Fibroblast of skin of abdomen (primary cell): ENCODE measurements around the gene AJUBA. TPM values are rescaled to one million over a fixed set of nuclear protein-coding genes. Genes with fewer than 3 reads are reported as not detected.
"Not testable (repeated sequence)": the region's sequence is repeated elsewhere in the genome, so short reads cannot be mapped to it uniquely, and the experiment has no call there.

ENCODE experiments used
- DNase-seq: peaks from one replicate; pipeline ENCODE4 v3.0.0-alpha.2; 2013
- polyA plus RNA-seq, 2 experiments: library from polyadenylated mRNA; unstranded; fragments of 120-200 nt; gene quantifications; one replicate each; pipeline ENCODE4 v1.2.1, GENCODE V29; 2013; ENCODE audit not compliant: insufficient read length in 2 of 2

AJUBA gene
- 65.3 TPM for polyA plus RNA-seq (2013, experiment 1 of 2; ENCODE audit: insufficient read length)
- 66.6 TPM for polyA plus RNA-seq (2013, experiment 2 of 2; ENCODE audit: insufficient read length)

- DNase-seq: peak; percentile 97
These were observed at the start of gene AJUBA for GRCh38 chr14:22982477-22983245. Gene AJUBA (minus strand): TSS chr14:22982551. CDS start chr14:22982266, 285 bp downstream.

DNA sequence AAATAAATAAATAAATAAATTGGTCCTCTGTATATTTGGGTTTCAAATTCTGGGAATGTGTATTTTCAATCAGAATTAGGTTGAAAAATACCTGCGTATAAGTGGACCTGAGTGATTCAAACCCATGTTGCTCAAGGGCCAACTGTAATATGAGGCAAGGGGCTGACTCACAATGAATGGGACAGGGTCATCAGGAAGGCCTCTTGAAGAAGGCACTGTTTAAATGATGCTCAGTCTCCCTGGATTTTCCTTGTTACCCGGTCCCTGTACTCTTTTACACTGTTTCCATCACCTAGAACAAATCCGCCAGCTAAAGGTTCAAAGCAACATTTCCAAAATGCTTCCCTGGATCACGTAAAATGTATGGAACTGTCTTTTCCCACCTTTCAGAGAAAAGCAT is 48.6 kb upstream of the AJUBA start:
- no peak for DNase-seq

GRCh38 chr14:23028799-23029198 is 46.4 kb upstream of the AJUBA start:
- no peak for DNase-seq

- no peak for DNase-seq
These were observed 42.9 kb upstream of the AJUBA start for GRCh38 chr14:23025151-23025814.

- no peak for DNase-seq
These were observed 42.3 kb upstream of the AJUBA start for GRCh38 chr14:23024612-23025075.

GRCh38 chr14:23023795-23024152 is 41.4 kb upstream of the AJUBA start:
- DNase-seq: no peak

- DNase-seq: no peak
These were observed 40.9 kb upstream of the AJUBA start for GRCh38 chr14:23023022-23023794.

GRCh38 chr14:23021889-23022442 is 39.6 kb upstream of the AJUBA start:
- no peak for DNase-seq

- no peak for DNase-seq
These were observed 39.1 kb upstream of the AJUBA start for GRCh38 chr14:23021434-23021833.

DNA sequence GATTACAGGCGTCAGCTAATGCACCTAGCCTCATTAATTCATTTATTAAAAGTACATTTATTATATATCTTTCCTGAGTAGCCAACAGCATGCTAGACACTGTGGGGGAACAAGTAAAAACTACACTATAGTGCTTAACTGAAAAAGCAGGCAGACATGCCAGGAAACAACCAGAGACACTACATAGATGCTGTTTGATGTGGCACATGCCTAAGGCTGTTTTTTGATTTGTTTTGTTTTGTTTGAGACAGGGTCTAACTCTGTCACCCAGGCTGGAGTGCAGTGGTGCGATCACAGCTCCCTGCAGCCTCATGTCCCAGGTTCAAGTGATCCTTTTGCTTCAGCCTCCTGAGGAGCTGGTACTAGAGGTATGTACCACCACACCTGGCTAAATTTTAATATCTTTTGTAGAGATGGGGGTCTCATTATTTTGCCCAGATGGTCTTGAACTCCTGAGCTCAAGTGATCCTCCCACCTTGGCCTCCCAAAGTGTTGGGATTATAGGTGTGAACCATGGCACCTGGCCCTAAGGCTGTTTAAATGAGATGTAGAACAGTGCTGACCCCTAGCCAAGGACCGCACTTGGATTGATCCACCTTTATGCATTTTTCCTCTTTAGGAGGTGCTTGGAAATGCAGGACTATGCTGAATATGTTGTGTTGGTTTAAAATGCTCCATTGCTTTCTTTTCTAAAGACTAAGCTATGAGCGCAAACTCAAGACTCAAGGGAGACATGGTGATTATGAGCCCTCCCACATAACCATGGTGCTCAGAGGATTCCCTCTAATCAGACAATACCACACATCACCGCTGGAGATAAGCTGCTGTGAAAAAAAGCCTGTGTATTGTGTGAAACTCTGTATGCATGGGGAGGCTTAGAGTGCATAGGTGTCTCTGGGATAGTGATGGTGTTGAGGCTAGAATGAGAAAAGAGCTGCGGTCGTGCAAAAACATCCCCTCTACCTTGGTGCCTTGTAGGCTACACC is 38.1 kb upstream of the AJUBA start:
- DNase-seq: no peak

GRCh38 chr14:23018107-23018506 is 35.8 kb upstream of the AJUBA start:
- DNase-seq: no peak

DNA sequence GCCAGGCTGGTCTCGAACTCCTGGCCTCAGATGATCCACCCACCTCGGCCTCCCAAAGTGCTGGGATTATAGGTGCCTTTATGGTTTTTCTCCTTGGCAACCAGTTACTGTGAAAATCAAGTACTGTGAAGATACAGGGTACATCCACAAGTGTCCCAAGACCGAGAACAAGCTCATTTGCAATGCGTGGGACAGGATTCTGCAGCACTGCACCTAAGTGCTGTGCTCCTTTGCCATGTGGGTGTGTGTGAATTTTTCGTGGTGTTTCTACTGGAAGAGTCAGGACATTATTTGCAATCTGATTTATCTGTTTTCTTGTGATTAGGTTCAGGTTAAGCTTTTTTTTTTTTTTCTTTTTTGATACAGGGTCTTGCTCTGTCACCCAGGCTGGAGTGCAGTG is 34.7 kb upstream of the AJUBA start:
- DNase-seq: no peak

DNA sequence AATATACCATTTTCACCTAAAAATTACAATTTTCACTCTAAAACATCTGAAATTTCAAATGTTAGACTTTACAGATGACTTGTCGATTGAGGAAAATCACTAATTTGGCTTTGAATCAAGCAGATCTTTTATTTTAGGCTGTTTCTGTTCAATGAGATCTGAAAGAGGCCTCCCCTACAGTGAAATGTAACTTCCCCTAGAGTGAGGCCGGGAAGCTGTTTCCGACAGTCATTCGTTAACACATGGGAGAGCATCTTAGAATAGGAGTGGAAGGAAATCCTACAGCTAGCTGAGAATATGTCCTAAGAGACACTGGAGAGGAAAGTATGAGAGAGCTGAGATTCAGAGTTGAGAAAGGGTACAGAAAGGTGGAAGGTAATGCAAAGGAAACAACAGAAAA is 33.3 kb upstream of the AJUBA start:
- DNase-seq: no peak

GRCh38 chr14:23013749-23014054 is 31.4 kb upstream of the AJUBA start:
- DNase-seq: not testable (repeated sequence)

DNA sequence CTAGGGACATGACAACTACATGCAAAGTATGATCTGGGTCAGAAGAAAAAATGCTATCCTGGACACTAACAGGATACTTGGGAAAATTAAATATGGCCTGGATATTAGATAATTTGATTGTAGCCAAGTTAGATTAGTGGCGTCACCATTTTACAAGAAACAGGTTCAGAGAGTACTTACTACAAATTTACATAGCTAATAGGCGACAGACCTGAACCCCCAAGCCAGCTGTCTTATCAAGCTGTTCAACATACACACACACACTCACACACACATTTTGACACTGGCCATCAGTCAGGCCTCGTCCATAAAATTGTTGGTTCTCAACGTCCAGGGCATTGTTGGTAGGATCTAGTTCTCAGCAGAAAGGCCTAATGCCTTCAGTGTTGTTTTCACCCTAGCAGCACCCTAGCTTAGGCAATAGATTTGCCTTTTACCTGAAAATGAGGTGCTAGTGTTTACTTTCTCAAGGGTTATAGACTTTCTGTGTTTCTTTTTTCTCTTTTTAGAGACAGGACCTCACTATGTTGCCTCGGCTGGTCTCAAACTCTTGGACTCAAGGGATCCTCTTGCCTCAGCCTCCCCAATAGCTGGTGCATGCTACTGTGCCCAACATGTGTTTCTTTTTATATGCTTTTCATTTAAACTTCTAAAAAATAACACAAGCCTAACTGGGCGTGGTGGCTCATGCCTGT is 30.9 kb upstream of the AJUBA start:
- no peak for DNase-seq

GRCh38 chr14:23009939-23010726 is 27.8 kb upstream of the AJUBA start, which contains the start of gene C14orf93:
Gene C14orf93 (minus strand): TSS chr14:23010143. CDS start chr14:22999023, 11,120 bp downstream.
- DNase-seq: peak; percentile 67

DNA sequence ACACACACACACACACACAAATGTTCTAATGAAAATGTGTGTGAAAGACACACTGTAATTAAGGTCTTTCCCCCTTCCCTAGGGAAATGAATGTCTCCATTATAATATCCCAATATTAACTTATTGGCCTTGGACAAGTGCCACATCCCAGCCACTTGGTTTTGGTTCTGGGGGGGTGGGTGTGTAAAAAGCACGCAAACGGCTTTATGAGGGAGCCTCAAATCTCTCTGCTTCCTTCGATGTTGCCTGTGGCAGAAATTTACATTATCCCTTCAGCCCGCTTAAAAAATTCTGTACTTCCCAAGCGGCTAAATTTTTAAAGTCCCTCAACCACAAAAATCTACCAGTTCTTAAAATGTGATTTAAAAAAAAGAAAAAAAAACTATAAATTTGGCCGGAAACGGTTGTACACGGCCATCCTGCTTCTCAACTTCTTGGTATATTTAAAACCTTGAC is 27.2 kb upstream of the AJUBA start:
- DNase-seq: no peak

DNA sequence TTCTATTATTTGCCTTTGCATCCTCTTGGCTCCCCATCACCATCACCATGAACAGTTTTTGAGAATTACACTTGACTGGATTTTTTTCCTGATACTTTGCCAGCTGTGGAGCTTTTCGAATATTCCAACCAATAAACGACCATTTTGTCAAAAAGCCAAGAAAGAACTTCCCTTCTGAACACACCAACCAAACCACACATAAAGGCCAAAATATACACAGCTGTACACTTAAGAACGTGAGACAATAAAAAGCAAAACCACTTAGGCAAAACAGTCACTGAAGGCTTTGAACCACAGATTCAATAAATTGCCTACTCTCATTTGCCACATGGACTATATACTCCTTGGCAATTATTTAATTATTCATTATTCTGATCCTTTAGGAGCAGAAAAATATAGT is 26.5 kb upstream of the AJUBA start:
- DNase-seq: peak; percentile 26

DNA sequence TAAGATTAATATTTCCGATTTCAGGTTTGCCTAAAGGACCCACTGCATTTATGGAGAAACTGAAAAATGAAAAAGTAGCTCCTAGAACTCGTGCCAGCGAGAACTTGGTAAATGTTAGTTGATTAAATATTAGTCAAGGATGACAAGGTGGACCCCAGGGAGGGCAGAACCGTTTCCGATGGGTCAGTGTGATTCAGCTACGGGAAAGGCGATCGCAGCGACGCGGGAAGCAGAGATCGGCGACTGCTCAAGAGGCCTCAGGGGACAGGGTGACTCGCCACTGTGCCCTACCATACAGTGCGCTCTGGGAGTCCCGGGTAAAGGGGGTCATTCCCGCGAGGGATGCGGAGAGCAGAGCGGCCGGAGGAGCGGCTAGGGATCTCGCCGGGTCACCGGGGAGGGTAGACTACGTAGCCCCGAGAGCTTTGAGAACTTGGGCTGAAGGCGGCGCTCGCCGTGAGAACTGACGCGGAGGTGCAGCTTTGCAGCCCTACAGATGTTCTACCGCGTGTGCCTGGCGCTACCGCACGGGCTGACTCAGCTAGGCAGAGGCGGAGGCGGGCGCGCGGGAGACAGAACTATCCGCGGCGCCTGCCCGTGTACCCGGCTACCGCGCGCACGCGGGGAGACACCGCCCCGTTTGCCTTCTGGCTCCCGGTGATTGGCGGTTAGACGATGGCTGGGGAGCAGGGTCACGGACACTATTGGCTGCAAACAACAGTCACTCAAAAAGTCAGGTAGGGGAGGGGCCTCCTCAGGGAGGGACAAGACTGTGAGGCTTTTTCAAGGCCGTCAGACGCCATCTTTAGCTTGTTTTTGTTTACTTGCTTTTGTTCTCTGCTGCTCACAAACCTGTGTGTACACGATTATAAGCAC is 24.4 kb upstream of the AJUBA start:
- peak; percentile 98 for DNase-seq
